ENCODE data around the gene GABRA4.

The GABRA4 gene

DNA sequence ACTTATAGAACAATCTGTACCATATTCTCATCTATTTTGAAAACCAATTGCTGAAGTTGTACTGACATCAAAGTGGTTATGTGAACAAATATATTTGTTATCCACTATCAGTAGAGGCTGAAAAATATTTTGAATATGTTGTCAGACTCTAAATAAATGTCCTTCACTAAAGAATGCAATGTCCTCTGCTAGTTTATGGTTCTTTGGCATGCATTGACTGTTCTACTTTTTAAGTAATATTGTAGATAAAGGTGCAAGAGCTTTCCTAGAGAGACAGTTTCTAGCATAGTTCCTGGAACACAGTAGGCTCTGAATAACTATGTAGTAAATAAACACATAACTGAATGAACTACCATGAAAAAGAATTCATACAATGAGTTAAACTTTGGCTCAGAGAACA is 66.2 kb downstream of the GABRA4 start:
- no peak for DNase-seq (ENCODE audit: low read depth)

DNA sequence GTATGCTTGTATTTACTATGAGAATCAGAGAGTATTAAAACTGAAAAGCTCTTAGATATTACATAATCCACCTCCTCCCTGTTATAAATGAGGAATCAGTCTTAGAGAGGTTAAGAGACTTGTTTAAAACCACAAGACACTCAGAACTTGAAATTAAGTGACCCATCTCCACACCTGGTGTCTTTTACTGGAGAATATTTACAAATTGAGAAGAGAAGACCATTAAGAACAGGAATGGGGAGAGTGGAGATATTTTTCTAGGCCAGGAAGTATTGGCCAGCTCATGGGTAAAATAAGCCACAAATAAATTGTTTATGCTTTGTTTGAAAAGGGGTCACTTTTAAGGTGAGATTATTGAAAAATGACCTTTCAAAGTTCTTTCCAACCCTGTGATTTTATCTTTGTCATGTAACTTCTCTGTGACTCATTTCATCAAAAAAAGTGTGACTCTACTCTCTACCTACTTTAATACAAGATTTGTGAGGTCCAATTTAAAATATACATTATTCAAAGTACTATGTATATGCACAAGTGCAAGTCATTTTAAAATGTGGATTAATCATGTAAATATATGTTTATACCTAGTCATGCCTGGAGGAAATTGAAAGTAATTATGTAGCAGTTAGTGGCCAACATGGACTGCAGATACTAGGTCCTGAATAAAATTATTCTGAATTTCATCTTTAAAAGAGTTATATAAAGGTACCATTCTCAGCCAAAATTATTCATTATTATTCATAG is 68.4 kb downstream of the GABRA4 start:
- DNase-seq (ENCODE audit: low read depth): no peak

DNA sequence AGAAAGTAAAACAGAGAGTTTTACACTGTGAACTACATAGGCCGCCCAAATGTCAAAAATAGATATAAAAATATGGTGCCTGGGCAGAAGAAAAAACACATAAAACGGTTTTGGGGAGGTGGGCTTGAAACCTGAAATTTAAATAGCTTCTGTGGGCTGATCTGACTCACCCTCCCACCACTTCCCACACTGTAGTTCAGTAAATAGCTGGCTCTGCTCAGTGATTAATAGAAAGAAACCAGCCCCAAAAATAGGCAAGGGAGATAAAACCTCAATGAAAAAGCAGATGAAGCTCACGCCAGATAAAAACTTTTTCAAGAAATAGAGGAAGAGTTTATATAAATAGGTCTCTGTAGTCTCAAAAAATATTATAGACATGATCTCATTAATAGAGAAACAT is 71.2 kb downstream of the GABRA4 start:
- DNase-seq (ENCODE audit: low read depth): no peak

DNA sequence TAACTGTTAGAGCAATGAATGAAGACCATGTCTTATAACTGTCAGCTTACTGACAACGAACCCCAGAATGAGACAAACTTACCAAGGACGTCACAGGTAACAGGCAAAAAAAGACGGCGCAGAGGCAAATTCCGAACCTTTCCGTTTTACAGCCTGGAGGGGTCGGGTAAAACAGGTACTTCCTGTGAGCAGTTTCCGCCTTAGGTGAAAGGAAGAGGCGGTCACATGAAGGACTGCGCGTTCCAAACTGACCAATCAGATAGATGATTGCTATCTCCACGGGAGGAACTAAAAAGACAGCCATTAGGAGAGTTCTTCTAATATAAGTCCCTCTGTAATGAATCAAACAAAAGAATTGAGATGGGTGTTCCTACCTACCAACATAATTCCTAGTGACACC is 84.3 kb downstream of the GABRA4 start, which contains the start of gene COX7B2:
TSS of gene COX7B2 (minus strand) at position 168 of the 400 bp plus-strand sequence. CDS start 174,053 bp downstream, outside the sequence.
- no peak for DNase-seq (ENCODE audit: low read depth)

DNA sequence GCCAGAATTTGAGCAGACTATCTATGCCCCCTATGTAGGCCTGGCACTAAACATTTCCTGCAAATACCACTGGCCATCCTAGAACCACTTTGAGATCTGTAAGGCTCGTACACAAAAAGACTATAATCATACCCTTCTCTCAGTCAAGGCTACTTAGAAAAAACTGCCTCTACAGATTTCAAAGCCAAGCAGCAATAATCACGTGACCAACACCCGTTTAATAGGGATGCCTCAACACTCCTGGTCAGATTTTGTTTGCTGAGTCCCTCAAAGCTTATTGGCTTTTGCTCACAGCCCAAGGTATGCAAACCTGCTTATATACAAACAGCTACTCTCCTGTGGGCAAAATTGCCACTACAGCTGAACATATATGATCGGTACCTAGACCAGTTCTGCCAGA is 85.2 kb downstream of the GABRA4 start:
- no peak for DNase-seq (ENCODE audit: low read depth)

DNA sequence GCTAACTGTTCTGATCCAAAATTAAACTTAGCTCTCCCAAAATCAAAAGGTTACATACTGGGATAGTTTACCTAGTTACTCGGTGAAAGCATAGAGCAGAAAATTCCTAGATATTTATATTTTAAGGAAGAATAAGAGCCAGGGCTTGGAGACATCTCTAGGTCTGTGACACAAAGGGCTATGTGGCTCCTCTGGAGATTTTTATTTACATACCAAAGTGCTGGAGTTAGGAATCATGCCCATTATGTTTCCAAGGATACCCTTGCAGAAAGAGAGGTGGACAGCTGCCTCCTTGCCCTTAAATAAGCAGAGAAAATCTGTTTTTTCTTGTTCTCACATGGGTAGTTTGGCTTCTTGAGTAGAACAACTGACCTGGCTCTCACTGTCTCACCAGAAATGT is 93.3 kb downstream of the GABRA4 start:
- no peak for DNase-seq (ENCODE audit: low read depth)

DNA sequence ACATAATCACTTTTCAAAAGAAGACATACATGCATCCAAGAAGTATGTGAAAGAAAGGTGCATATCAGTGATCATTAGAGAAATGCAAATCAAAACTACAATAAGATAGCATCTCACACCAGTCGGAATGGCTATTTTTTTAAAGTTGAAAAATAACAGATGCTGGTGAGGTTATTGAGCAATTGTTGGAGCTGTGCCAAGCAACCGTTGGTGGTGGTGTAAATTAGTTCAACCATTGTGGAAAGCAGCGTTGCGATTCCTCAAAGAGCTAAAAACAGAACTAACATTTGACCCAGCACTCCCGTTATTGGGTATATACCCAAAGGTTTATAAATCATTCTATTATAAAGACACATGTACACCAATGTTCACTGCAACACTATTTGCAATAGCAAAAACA is 98.6 kb downstream of the GABRA4 start:
- no peak for DNase-seq (ENCODE audit: low read depth)

DNA sequence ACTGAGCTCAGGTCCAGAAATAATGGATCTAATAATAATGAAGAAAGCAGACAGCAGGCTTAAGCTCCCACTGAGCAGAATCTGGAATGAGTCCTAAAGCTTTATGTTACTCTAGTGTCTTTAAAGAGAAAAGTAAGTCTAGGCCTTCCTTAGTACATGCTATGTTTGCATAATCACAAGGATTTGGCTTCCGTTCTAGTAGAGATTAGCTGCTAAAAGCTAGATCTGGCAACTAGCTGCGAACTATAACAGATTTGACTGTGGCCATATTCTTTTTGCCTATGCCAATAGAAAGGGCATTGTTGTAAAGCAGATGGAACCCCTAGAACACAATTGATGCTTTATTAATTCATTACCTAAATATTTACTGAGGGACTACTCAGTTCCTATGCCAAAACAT is 103.3 kb downstream of the GABRA4 start:
- DNase-seq (ENCODE audit: low read depth): no peak

DNA sequence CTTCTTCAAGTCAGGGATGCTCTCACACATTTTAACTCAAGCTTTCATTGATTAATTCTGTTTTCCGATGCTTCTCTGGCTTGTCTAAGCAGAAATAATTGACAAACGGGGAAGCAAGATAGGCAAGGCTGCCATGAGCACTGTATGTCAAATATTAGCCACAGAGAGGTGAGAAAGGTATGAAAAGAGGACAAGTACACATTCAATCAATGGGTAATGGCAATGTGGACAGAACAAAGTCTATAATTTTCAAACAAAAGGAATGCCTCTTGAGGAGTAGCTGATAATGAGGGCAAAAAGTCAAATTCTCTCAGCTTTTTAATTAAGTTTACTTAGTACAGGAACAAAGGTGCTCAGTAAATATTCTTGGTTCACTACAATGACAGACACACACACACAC is 104.0 kb downstream of the GABRA4 start:
- no peak for DNase-seq (ENCODE audit: low read depth)

DNA sequence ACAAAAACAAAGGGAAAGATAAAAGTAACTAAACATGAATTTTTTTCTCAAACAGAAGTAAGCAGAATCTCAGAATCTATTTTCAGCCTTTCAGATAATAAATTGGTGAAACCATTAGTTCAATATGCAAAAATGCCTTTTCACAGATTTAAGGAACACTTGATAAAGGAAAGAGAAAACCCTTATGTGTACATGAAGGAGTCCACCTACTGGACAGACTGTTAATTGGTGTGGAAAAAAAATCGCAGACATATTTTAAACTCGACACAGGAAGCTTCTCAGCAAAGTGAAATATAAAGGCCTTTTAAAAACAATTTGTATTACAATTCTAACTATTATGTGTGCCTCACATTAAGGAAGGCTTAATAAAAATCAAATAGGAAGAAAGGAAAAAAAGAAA is 106.7 kb downstream of the GABRA4 start:
- DNase-seq (ENCODE audit: low read depth): no peak

DNA sequence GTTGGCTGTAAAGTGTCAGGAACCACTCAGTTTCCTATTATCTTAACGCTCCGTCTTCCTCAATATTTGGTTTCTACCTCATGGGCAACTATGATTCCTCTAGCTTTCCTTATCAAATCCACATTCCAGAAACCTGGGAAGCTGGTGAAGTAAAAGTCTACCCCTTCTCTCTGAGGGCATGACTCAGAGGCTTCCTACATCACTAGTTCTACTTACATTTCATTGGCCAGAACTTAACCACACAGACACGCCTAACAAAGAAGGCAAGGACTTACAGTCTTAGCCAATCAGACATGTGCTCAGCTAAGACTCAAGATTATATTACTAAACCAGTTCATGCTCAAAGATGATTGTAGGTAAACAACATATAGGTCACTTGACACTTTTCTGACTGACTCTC is 114.7 kb downstream of the GABRA4 start:
- no peak for DNase-seq (ENCODE audit: low read depth)

DNA sequence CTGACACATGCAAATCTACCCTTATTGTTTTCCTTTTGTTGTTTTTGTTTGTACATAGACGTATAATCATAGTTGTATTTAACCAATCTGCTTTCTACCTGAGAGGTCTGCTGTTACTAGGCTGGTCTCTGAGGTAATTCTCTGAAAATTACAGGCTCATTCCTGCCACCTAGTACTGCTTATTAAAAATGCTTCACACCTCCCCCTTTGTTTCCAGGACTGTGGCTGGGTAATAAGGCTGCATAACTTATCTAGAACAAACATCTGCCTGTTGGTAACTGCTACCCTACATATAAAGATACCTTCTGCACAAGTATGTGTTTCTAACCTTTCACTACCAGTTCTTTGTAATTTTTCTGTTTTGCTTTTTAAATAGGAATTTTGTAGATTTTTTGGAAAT is 118.6 kb downstream of the GABRA4 start:
- no peak for DNase-seq (ENCODE audit: low read depth)

DNA sequence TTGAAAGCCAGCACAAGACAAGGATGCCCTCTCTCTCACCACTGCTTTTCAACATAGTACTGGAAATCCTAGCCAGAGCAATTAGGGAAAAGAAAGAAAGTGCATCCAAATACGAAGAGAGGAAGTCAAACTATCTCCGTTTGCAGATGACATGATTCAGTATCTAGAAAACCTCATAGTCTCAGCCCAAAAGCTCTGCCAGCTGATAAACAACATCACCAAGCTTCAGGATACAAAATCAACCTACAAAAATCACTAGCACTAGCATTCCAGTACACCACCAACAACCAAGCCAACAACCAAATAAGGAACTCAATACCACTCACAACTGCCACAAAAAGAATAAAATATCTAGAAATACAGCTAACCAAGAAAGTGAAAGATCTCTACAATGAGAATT is 123.0 kb downstream of the GABRA4 start:
- DNase-seq (ENCODE audit: low read depth): no peak
